ENCODE results near the gene ACSM3.

Gene ACSM3

GRCh38 chr16:20811889-20812439, 48.1 kb downstream of the ACSM3 start:
- Histone ChIP-seq H3K9ac (ENCODE audit: low read depth, low read length) (no peak overlapping the region), H3K4me3 (ENCODE audit: low read length) (no peak overlapping the region), H3K36me3 (ENCODE audit: insufficient read depth, low read length) (peaks cover 10% of the 10 kb centered on the region), H3K4me2 (ENCODE audit: low read length) (no peak overlapping the region), H3K27me3 (ENCODE audit: control insufficient read depth, insufficient read depth, low read length) (no peaks in the 10 kb centered on the region), H3K4me1 (ENCODE audit: control insufficient read depth, insufficient read depth, low read length) (peaks cover 4% of the 10 kb centered on the region), H3K9me3 (replicated peaks; ENCODE audit: low read length) (no peaks in the 10 kb centered on the region)

DNA sequence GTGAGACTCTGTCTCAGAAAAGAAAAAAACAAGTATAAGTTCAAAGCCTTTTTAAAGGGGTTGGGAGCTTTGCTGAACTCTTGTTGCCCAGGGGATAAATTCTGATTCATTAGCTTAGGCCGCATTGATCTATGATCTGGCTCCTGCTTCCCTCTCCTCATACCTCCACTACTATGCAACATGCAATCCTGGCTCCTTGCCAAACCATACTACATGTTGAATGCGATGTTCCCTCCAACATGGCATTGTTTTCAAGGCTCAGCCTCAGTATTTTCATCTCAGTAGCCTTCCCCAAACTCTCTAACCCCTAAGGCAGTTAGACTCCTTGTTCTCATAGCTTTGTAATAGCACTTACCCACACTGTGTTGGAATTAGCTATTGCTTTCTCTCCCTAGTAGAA, 48.7 kb downstream of the ACSM3 start:
- Histone ChIP-seq H3K36me3 (ENCODE audit: insufficient read depth, low read length) (peaks cover 10% of the 10 kb centered on the region), H3K4me1 (ENCODE audit: control insufficient read depth, insufficient read depth, low read length) (no peaks in the 10 kb centered on the region), H3K9ac (ENCODE audit: low read depth, low read length) (no peak overlapping the region), H3K9me3 (replicated peaks; ENCODE audit: low read length) (no peaks in the 10 kb centered on the region), H3K4me2 (ENCODE audit: low read length) (no peak overlapping the region), H3K4me3 (ENCODE audit: low read length) (no peak overlapping the region), H3K27me3 (ENCODE audit: control insufficient read depth, insufficient read depth, low read length) (no peaks in the 10 kb centered on the region)

- Histone ChIP-seq H3K36me3 (ENCODE audit: insufficient read depth, low read length) (peaks cover 15% of the 10 kb centered on the region), H3K4me1 (ENCODE audit: control insufficient read depth, insufficient read depth, low read length) (no peaks in the 10 kb centered on the region), H3K4me3 (ENCODE audit: low read length) (no peak overlapping the region), H3K9me3 (replicated peaks; ENCODE audit: low read length) (no peaks in the 10 kb centered on the region), H3K9ac (ENCODE audit: low read depth, low read length) (no peak overlapping the region), H3K4me2 (ENCODE audit: low read length) (no peak overlapping the region), H3K27me3 (ENCODE audit: control insufficient read depth, insufficient read depth, low read length) (no peaks in the 10 kb centered on the region)
Observed at GRCh38 chr16:20814784-20815183, 51.0 kb downstream of the ACSM3 start.

DNA sequence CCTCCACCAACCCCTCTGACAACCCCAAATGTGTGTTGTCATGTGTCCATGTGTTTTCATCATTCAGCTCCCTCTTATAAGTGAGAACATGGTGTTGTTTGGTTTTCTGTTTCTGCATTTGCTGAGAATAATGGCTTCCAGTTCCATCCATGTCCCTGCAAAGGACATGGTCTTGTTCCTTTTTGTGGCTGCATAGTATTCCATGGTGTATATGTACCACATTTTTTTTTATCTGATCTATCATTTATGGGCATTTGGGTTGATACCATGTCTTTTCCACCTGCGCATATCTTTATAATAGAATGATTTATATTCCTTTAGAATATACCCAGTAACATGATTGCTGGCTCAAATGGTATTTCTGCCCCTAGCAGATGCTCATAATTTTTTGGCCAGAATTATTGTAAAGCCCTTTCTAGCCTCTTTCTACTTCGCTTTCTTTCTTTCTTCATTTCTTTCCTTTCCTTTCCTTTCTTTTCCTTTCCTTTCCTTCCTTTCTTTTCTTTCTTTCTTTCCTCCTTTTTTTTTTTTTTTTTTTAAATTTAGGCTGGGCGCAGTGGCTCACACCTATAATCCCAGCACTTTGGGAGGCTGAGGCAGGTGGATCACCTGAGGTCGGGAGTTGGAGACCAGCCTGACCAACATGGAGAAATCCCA, 55.2 kb downstream of the ACSM3 start:
- H3K4me2 ChIP-seq (ENCODE audit: low read length): no peak overlapping the region
- no peak overlapping the region for H3K4me3 ChIP-seq (ENCODE audit: low read length)
- H3K9me3 ChIP-seq (replicated peaks; ENCODE audit: low read length): no peaks in the 10 kb centered on the region
- H3K27me3 ChIP-seq (ENCODE audit: control insufficient read depth, insufficient read depth, low read length): no peaks in the 10 kb centered on the region
- peaks cover 22% of the 10 kb centered on the region for H3K36me3 ChIP-seq (ENCODE audit: insufficient read depth, low read length)
- H3K4me1 ChIP-seq (ENCODE audit: control insufficient read depth, insufficient read depth, low read length): no peaks in the 10 kb centered on the region
- H3K9ac ChIP-seq (ENCODE audit: low read depth, low read length): no peak overlapping the region

GRCh38 chr16:20821682-20822081, 57.9 kb downstream of the ACSM3 start:
- no peaks in the 10 kb centered on the region for H3K27me3 ChIP-seq (ENCODE audit: control insufficient read depth, insufficient read depth, low read length)
- H3K9me3 ChIP-seq (replicated peaks; ENCODE audit: low read length): no peaks in the 10 kb centered on the region
- H3K4me1 ChIP-seq (ENCODE audit: control insufficient read depth, insufficient read depth, low read length): no peaks in the 10 kb centered on the region
- no peak overlapping the region for H3K9ac ChIP-seq (ENCODE audit: low read depth, low read length)
- peaks cover 24% of the 10 kb centered on the region for H3K36me3 ChIP-seq (ENCODE audit: insufficient read depth, low read length)
- H3K4me2 ChIP-seq (ENCODE audit: low read length): no peak overlapping the region
- H3K4me3 ChIP-seq (ENCODE audit: low read length): no peak overlapping the region

GRCh38 chr16:20822521-20823325, 58.9 kb downstream of the ACSM3 start:
- Histone ChIP-seq H3K27me3 (ENCODE audit: control insufficient read depth, insufficient read depth, low read length) (no peaks in the 10 kb centered on the region), H3K9ac (ENCODE audit: low read depth, low read length) (no peak overlapping the region), H3K4me1 (ENCODE audit: control insufficient read depth, insufficient read depth, low read length) (no peaks in the 10 kb centered on the region), H3K4me2 (ENCODE audit: low read length) (no peak overlapping the region), H3K36me3 (ENCODE audit: insufficient read depth, low read length) (peaks cover 33% of the 10 kb centered on the region), H3K9me3 (replicated peaks; ENCODE audit: low read length) (no peaks in the 10 kb centered on the region), H3K4me3 (ENCODE audit: low read length) (no peak overlapping the region)

GRCh38 chr16:20826039-20826566, 62.3 kb downstream of the ACSM3 start:
- Histone ChIP-seq H3K9ac (ENCODE audit: low read depth, low read length) (no peak overlapping the region), H3K36me3 (ENCODE audit: insufficient read depth, low read length) (peaks cover 37% of the 10 kb centered on the region), H3K9me3 (replicated peaks; ENCODE audit: low read length) (no peaks in the 10 kb centered on the region), H3K27me3 (ENCODE audit: control insufficient read depth, insufficient read depth, low read length) (no peaks in the 10 kb centered on the region), H3K4me2 (ENCODE audit: low read length) (no peak overlapping the region), H3K4me3 (ENCODE audit: low read length) (no peak overlapping the region), H3K4me1 (ENCODE audit: control insufficient read depth, insufficient read depth, low read length) (no peaks in the 10 kb centered on the region)

- no peaks in the 10 kb centered on the region for H3K9me3 ChIP-seq (replicated peaks; ENCODE audit: low read length)
- no peak overlapping the region for H3K9ac ChIP-seq (ENCODE audit: low read depth, low read length)
- no peaks in the 10 kb centered on the region for H3K4me1 ChIP-seq (ENCODE audit: control insufficient read depth, insufficient read depth, low read length)
- H3K4me3 ChIP-seq (ENCODE audit: low read length): no peak overlapping the region
- no peaks in the 10 kb centered on the region for H3K27me3 ChIP-seq (ENCODE audit: control insufficient read depth, insufficient read depth, low read length)
- no peak overlapping the region for H3K4me2 ChIP-seq (ENCODE audit: low read length)
- peaks cover 30% of the 10 kb centered on the region for H3K36me3 ChIP-seq (ENCODE audit: insufficient read depth, low read length)
Observed at GRCh38 chr16:20829536-20829935, 65.7 kb downstream of the ACSM3 start.

- Histone ChIP-seq H3K4me2 (ENCODE audit: low read length) (no peak overlapping the region), H3K4me1 (ENCODE audit: control insufficient read depth, insufficient read depth, low read length) (no peaks in the 10 kb centered on the region), H3K36me3 (ENCODE audit: insufficient read depth, low read length) (peaks cover 33% of the 10 kb centered on the region), H3K9ac (ENCODE audit: low read depth, low read length) (no peak overlapping the region), H3K4me3 (ENCODE audit: low read length) (no peak overlapping the region), H3K27me3 (ENCODE audit: control insufficient read depth, insufficient read depth, low read length) (no peaks in the 10 kb centered on the region), H3K9me3 (replicated peaks; ENCODE audit: low read length) (no peaks in the 10 kb centered on the region)
Observed at GRCh38 chr16:20830372-20830771, 66.6 kb downstream of the ACSM3 start.

GRCh38 chr16:20833086-20833485, 69.3 kb downstream of the ACSM3 start:
- Histone ChIP-seq H3K9me3 (replicated peaks; ENCODE audit: low read length) (no peaks in the 10 kb centered on the region), H3K9ac (ENCODE audit: low read depth, low read length) (no peak overlapping the region), H3K4me2 (ENCODE audit: low read length) (no peak overlapping the region), H3K4me3 (ENCODE audit: low read length) (no peak overlapping the region), H3K27me3 (ENCODE audit: control insufficient read depth, insufficient read depth, low read length) (no peaks in the 10 kb centered on the region), H3K36me3 (ENCODE audit: insufficient read depth, low read length) (peaks cover 28% of the 10 kb centered on the region), H3K4me1 (ENCODE audit: control insufficient read depth, insufficient read depth, low read length) (no peaks in the 10 kb centered on the region)

GRCh38 chr16:20838240-20838639, 74.4 kb downstream of the ACSM3 start:
- H3K4me2 ChIP-seq (ENCODE audit: low read length): no peak overlapping the region
- no peaks in the 10 kb centered on the region for H3K27me3 ChIP-seq (ENCODE audit: control insufficient read depth, insufficient read depth, low read length)
- no peak overlapping the region for H3K4me3 ChIP-seq (ENCODE audit: low read length)
- H3K9me3 ChIP-seq (replicated peaks; ENCODE audit: low read length): no peaks in the 10 kb centered on the region
- no peaks in the 10 kb centered on the region for H3K4me1 ChIP-seq (ENCODE audit: control insufficient read depth, insufficient read depth, low read length)
- H3K36me3 ChIP-seq (ENCODE audit: insufficient read depth, low read length): peaks cover 20% of the 10 kb centered on the region
- no peak overlapping the region for H3K9ac ChIP-seq (ENCODE audit: low read depth, low read length)
